HepG2 (cell line): ENCODE measurements around the gene CCT7. TPM values are rescaled to one million over a fixed set of nuclear protein-coding genes. Genes with fewer than 3 reads are reported as not detected.

ENCODE experiments used
- ATAC-seq: fragments of 200-7000 bp; cut with Tn5 transposase; 3 replicates; pipeline ENCODE4 v1.9.1; 2020; ENCODE audit warnings: mild to moderate bottlenecking, moderate library complexity
- BruUV-seq: library from RNA; stranded (reverse); fragments of 400-500 nt; replicated peaks from 2 replicates; lab custom pipeline; 2021; lab: Mats Ljungman, UMichigan
- CTCF ChIA-PET: fragments of 300-600 bp; formaldehyde crosslinking; extraction: SDS; loops from one replicate; lab custom pipeline; 2021; ENCODE audit warnings: low total read pairs, inconsistent platforms, low intra/inter-chr PET ratio; lab: Yijun Ruan, JAX
- POLR2A ChIA-PET: fragments of 350-600 bp; sonication (Branson Sonifier 250); formaldehyde crosslinking; loops from one replicate; lab custom pipeline; 2020; ENCODE audit warnings: antibody characterized with exemption, inconsistent platforms; lab: Yijun Ruan, JAX
- DNase-seq: peaks from one replicate; pipeline ENCODE4 v3.0.0-alpha.2; 2015; ENCODE audit warnings: low spot score
- FAIRE-seq: peaks from 3 replicates; lab custom pipeline; 2011; peaks lifted over from hg19 to GRCh38; lab: Jason Lieb, UNC
- H2AFZ ChIP-seq: one replicate; pipeline ENCODE4 v1.6.1; 2011; ENCODE audit warnings: low read length, inconsistent platforms
- H3K27ac ChIP-seq: fragments of 300-600 bp; 3 replicates; pipeline ENCODE4 v1.8.0; 2011; ENCODE audit warnings: mixed run types, mild to moderate bottlenecking, mixed read lengths, low read length, inconsistent platforms; ENCODE audit not compliant: insufficient read depth; ENCODE audit errors: extremely low read length
- H3K27me3 ChIP-seq, 2 experiments: fragments of 200-600 bp in 1 of 2; 2 replicates in 1 of 2; 3 replicates in 1 of 2; pipeline versions ENCODE4 v1.6.0 to v1.8.0; 2011; ENCODE audit warnings: low read length in 2 of 2, mild to moderate bottlenecking in 2 of 2, moderate library complexity in 2 of 2, inconsistent platforms in 1 of 2; ENCODE audit not compliant: insufficient read depth in 2 of 2, control insufficient read depth in 1 of 2
- H3K36me3 ChIP-seq, 2 experiments: fragments of 200-600 bp in 1 of 2; replicated peaks in 1 of 2; 2 replicates in 1 of 2; 3 replicates in 1 of 2; pipeline versions ENCODE4 v1.5.1 to v1.8.0; 2011; ENCODE audit warnings: low read length in 2 of 2, inconsistent platforms in 1 of 2; ENCODE audit not compliant: insufficient read depth in 2 of 2, control insufficient read depth in 1 of 2
- H3K4me1 ChIP-seq: 2 replicates; pipeline ENCODE4 v1.5.1; 2012; ENCODE audit warnings: low read length, inconsistent platforms; ENCODE audit not compliant: insufficient read depth
- H3K4me2 ChIP-seq: 2 replicates; pipeline ENCODE4 v1.6.0; 2011; ENCODE audit warnings: low read depth, low read length, inconsistent platforms
- H3K4me3 ChIP-seq, 3 experiments: fragments of 200-600 bp in 1 of 3; sonication (generic), shearing (Covaris generic) in 1 of 3; replicated peaks in 1 of 3; 2 replicates each; pipeline ENCODE4 v1.5.1; 2011 to 2016; ENCODE audit warnings: low read length in 3 of 3, inconsistent platforms in 2 of 3, low read depth in 2 of 3, mild to moderate bottlenecking in 2 of 3, control low read depth in 1 of 3, mixed read lengths in 1 of 3; ENCODE audit not compliant: insufficient read depth in 1 of 3
- H3K79me2 ChIP-seq: one replicate; pipeline ENCODE4 v1.6.1; 2011; ENCODE audit warnings: low read length, inconsistent platforms; ENCODE audit not compliant: insufficient read depth
- H3K9ac ChIP-seq: 2 replicates; pipeline ENCODE4 v1.6.0; 2011; ENCODE audit warnings: mild to moderate bottlenecking, low read depth, low read length, inconsistent platforms; ENCODE audit not compliant: insufficient read depth
- H3K9me3 ChIP-seq: 2 replicates; pipeline ENCODE4 v1.5.1; 2012; ENCODE audit warnings: mild to moderate bottlenecking, low read length
- H4K20me1 ChIP-seq: 2 replicates; pipeline ENCODE4 v1.6.0; 2011; ENCODE audit warnings: inconsistent platforms, mild to moderate bottlenecking, low read length, moderate library complexity; ENCODE audit not compliant: insufficient read depth
- DMTF1 ChIP-seq: sonication (generic); formaldehyde crosslinking; IDR thresholded peaks from 2 replicates; pipeline ENCODE4 v1.4.0; 2020; ENCODE audit warnings: mild to moderate bottlenecking, missing genetic modification reagents
- POLR2G ChIP-seq: fragments of 200-400 bp; formaldehyde crosslinking; IDR thresholded peaks from 2 replicates; pipeline ENCODE4 v1.6.1; 2018; ENCODE audit warnings: mild to moderate bottlenecking, low read depth, low read length, moderate library complexity
- PRPF4 ChIP-seq: fragments of 200-400 bp; formaldehyde crosslinking; IDR thresholded peaks from 2 replicates; pipeline ENCODE4 v1.6.1; 2016; ENCODE audit warnings: low read length, low read depth; ENCODE audit not compliant: poor library complexity, severe bottlenecking
- RAD21 ChIP-seq: fragments of 450-650 bp; formaldehyde crosslinking; IDR thresholded peaks from 2 replicates; pipeline ENCODE4 v1.5.0; 2020; ENCODE audit warnings: mild to moderate bottlenecking
- RFX3 ChIP-seq: IDR thresholded peaks from 2 replicates; pipeline ENCODE4 v1.6.1; 2016; ENCODE audit warnings: missing biosample characterization, missing genetic modification reagents
- WGBS: methylation state at CpG from one replicate; pipeline ENCODE4 v1.1.6; 2017; ENCODE audit warnings: low lambda C conversion rate; 5-methylcytosine and 5-hydroxymethylcytosine counted together
- in situ Hi-C: cut with HindIII; loops from 2 replicates; pipeline ENCODE4 v1.10.0; 2017; ENCODE audit warnings: low pct_unique_long_range_greater_than_20kb; ENCODE audit not compliant: extremely low pct_ligation_motif_present
- intact Hi-C: fragments of 100-400 bp; cut with micrococcal nuclease; formaldehyde crosslinking; loops from one replicate; pipeline ENCODE4 v1.10.0; 2022; ENCODE audit not compliant: unreplicated experiment
- polyA plus RNA-seq, 8 experiments: library from polyadenylated mRNA; depleted of rRNA in 3 of 8; stranded (reverse) in 7 of 8; unstranded in 1 of 8; fragments of >200 nt; fragmentation: Illumina TruSeq in 4 of 8; extraction: Trizol in 4 of 8; gene quantifications; 2 replicates each; pipeline versions ENCODE4 v1.2.1 to v1.2.3, GENCODE V29; 2011 to 2016; ENCODE audit warnings: low read depth in 4 of 8, missing spikeins in 1 of 8, mixed read lengths in 1 of 8; ENCODE audit not compliant: insufficient read depth in 1 of 8
- total RNA-seq, 5 experiments: library from RNA; depleted of rRNA; stranded (reverse); fragments of >200 nt; fragmentation: Illumina TruSeq; extraction: Trizol; gene quantifications; 2 replicates each; pipeline ENCODE4 v1.2.3, GENCODE V29; 2016; ENCODE audit warnings: low read depth in 1 of 5

Gene CCT7
- total and polyA plus RNA-seq, 2 of the 13 experiments (the other 11 are each of a cell fraction or from before 2014, with no cell fraction given): 347 to 517 TPM

- H3K27ac ChIP-seq: no peak overlapping the region
- CTCF ChIA-PET: no interaction called here
Measured at GRCh38 chr2:73255907-73256617, 22.0 kb downstream of the CCT7 start.

More at GRCh38 chr2:73255907-73256617, 22.0 kb downstream of the CCT7 start:
- no peak overlapping the region for H3K9ac ChIP-seq
- peak; percentile 8 for ATAC-seq
- H3K9me3 ChIP-seq: no peaks in the 10 kb centered on the region
- H2AFZ ChIP-seq: no peak overlapping the region
- peaks cover 16 to 38% of the 10 kb centered on the region in 2 experiments for H3K36me3 ChIP-seq
- no peak for FAIRE-seq
- POLR2A ChIA-PET: no interaction called here
- H3K4me1 ChIP-seq: peaks cover 13% of the 10 kb centered on the region
- TF ChIP-seq DMTF1 (no peak), RFX3 (CRISPR knock-in tag) (no peak), POLR2G (peak; percentile 43), RAD21 (no peak), PRPF4 (no peak)
- no peaks in the 10 kb centered on the region for H3K27me3 ChIP-seq
- 58% methylated on average over 5 of the region's 5 CpGs for WGBS
- no peak for DNase-seq
- no peak overlapping the region for H3K4me3 ChIP-seq
- TSS peak; percentile 35 for BruUV-seq
- no peak overlapping the region for H3K4me2 ChIP-seq
- in situ Hi-C loops (no loop called here), intact Hi-C loops (no loop called here)
- H3K79me2 ChIP-seq: no peaks in the 10 kb centered on the region
- no peaks in the 10 kb centered on the region for H4K20me1 ChIP-seq
